Sciatic nerve (tissue), 2 donors: Measurements from ENCODE around the gene ATL3. TPM values are rescaled to one million over a fixed set of nuclear protein-coding genes. Genes with fewer than 3 reads are reported as not detected.
A peak's percentile ranks its signal among the peaks of the same experiment; 100 is the strongest.
"Not testable (repeated sequence)": the region's sequence is repeated elsewhere in the genome, so short reads cannot be mapped to it uniquely, and the experiment has no call there.

ENCODE experiments used
- ATAC-seq: fragments of 200-7000 bp; cut with Tn5 transposase; one replicate; pipeline ENCODE4 v1.9.1; 2020; ENCODE audit warnings: mild to moderate bottlenecking, moderate library complexity
- DNase-seq: peaks from one replicate; pipeline ENCODE4 v3.0.0-alpha.2; 2020; ENCODE audit warnings: low spot score
- intact Hi-C: fragments of 100-400 bp; cut with DNase I; formaldehyde crosslinking; loops from one replicate; pipeline ENCODE4 v1.14.2; 2022
- total RNA-seq: library from RNA; stranded (reverse); fragmentation: NEBNext Ultra II Directional; extraction: Animal tissue kit (Norgen Biotek cat#: 25700); gene quantifications from one replicate; pipeline ENCODE4 v1.2.1, GENCODE V29; 2021
- donor health status: DM: no; HTN: no; CAD: no.
- donor health status: DM: no; HTN: no; CAD: no.

ATL3 gene
- total RNA-seq, 1 donor from 2014 or later = 89.3 TPM

GRCh38 chr11:63608353-63609345 lies 62.5 kb downstream of the ATL3 start:
- ATAC-seq = no peak
- intact Hi-C loops = no loop called here
- peak; percentile 47 for DNase-seq

DNA sequence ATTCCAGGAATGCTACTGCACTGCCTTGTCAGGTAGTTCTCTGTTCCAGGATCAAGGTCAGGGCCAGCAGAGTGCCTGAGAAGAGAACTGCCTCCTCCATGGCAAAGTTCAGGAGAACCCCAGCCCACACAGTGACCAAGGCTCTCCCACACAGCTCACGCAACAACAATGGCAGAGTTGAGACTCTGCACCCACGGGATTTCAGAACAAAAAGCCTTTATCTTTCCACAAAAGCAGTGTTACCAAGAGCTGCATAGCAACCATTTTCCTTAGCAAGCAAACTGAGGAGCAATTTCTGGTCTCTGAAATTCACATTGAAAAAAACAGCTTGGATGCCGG lies 68.0 kb downstream of the ATL3 start:
- intact Hi-C loops = no loop called here
- peak; percentile 94 for ATAC-seq
- DNase-seq = peak; percentile 70

GRCh38 chr11:63602290-63603179 lies 68.6 kb downstream of the ATL3 start:
- intact Hi-C loops = not testable (repeated sequence)
- DNase-seq (peak; percentile 63), ATAC-seq (peak; percentile 59)

- DNase-seq (peak; percentile 33), ATAC-seq (no peak)
- intact Hi-C loops = no loop called here
Measured at GRCh38 chr11:63599211-63600122, 71.7 kb downstream of the ATL3 start.

DNA sequence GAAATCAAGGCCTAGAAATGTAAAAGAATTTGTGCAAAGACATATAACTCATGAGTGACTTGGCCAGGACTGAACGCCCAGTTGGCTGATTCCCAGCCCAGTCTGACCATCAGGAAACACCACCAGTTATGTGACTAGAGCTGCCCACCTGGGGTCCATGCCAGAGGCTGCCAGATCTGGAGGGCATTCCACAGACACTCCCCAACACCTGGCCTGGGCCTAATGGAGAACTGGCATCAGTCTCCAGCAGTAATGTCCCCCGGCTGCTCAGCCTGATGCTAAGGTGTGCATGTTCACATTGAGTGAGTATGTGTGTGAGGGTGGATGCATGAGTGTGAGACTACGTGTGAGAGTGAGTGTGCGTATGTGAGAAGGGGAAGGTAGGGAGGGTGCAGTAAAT lies 72.6 kb downstream of the ATL3 start:
- intact Hi-C loops = no loop called here
- no peak for ATAC-seq
- peak; percentile 38 for DNase-seq

DNA sequence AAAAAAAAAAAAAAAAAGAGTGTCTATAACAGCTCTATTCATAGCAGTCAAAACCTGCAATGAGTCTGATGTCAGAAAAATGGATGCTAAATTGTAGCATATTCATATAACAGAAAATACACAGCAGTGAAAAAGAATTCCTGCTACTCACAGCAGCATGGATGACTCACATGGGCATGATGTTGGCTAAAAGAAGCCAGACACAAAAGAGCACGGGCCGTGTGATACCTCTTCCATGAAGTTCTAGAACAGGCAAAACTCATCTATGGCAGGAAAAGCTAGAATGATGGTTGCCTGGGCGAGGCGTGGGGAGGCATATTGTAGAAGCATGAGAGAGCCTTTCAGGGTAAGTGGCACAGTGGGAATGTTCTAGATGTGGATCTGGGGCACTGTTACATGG lies 75.9 kb downstream of the ATL3 start:
- no peak for ATAC-seq
- intact Hi-C loops = no loop called here
- DNase-seq = no peak

DNA sequence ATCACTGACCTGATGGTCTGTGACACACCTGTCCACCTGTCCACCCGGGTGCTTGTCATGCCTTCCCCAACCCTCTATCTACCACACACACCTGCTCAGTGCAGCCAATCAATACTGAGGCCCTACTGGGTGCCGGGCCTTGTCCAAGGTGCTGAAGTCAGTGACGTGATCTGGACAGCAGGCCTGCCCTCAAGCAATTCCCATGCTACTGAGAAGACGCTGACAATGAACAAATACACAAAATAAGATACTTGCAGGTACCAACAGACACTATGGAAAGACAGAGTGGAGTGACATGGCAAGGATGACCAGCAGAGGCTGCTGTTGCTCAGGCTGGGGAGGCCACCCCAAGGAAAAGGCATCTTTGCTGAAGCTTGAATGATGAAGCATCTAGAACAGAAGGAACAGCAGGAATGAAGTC lies 78.2 kb downstream of the ATL3 start:
- intact Hi-C loops = no loop called here
- DNase-seq = no peak
- peak; percentile 42 for ATAC-seq

DNA sequence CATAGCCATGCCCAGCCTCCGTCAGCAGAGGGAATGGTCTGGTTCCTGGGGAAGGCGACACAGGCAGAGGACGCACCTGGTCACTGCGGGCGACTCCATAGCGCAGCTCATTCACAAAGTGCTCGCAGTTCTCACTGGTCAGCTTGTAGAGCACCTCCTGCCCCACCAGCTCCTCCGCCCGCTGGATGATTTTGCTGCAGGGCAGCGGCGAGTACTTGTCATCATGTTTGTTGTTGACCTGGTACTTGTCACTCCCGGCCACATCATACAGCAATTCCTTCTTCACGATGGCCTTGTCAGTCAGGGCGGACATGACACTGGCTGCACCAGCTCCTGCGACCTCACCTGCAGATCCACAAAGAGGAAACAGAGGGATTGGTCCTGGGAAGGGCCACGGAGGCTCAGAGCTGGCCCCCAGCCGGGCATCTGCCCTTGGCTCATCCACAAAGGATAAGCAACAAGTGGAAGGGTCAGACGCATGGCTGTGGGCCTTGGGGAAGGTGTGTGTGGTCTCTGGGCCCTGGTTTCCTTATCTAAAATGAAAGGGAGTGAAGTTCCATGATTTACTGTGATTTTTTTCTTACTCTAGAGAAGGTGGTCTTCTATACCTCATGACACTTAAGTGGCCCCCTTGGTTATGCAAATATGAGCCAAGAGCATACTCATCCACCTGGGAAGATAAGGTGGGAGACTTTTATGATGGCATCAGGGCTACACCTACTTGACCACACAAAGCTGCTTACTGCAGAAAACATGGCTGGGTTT lies 81.0 kb downstream of the ATL3 start:
- intact Hi-C loops = no loop called here
- DNase-seq = no peak
- no peak for ATAC-seq

- DNase-seq (no peak), ATAC-seq (peak; percentile 39)
- intact Hi-C loops = no loop called here
Measured at GRCh38 chr11:63589000-63589399, 82.2 kb downstream of the ATL3 start.

- ATAC-seq (no peak), DNase-seq (no peak)
- intact Hi-C loops = no loop called here
Measured at GRCh38 chr11:63586451-63587166, 84.6 kb downstream of the ATL3 start.

GRCh38 chr11:63583357-63583677 lies 87.9 kb downstream of the ATL3 start:
- intact Hi-C loops = loop anchor here (1.0 kb wide), 1 partner anchor 21 kb away; no protein-coding TSS in a partner anchor
- ATAC-seq = peak; percentile 92

GRCh38 chr11:63581224-63581623 lies 90.0 kb downstream of the ATL3 start:
- DNase-seq, ATAC-seq, intact Hi-C loops: not testable (repeated sequence)

More at GRCh38 chr11:63583357-63583677, 87.9 kb downstream of the ATL3 start:
- no peak for DNase-seq

DNA sequence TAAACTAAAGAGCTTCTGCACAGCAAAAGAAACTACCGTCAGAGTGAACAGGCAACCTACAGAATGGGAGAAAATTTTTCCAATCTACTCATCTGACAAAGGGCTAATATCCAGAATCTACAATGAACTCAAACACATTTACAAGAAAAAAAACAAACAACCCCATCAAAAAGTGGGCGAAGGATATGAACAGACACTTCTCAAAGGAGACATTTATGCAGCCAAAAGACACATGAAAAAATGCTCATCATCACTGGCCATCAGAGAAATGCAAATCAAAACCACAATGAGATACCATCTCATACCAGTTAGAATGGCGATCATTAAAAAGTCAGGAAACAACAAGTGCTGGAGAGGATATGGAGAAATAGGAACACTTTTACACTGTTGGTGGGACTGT lies 92.3 kb downstream of the ATL3 start:
- ATAC-seq, DNase-seq, intact Hi-C loops: not testable (repeated sequence)

- intact Hi-C loops = no loop called here
- ATAC-seq = peak; percentile 90
- DNase-seq = no peak
Measured at GRCh38 chr11:63574856-63575602, 96.1 kb downstream of the ATL3 start.
